Upper lobe of left lung (tissue), 4 donors: Measurements from ENCODE around the gene CRKL.

Experiments used
- POLR2A ChIP-seq, 4 donors: fragments of 450-650 bp; IDR thresholded peaks; one replicate each; pipeline ENCODE4 v1.5.1; 2016 to 2017; ENCODE audit warnings: antibody characterized with exemption in 4 of 4, mild to moderate bottlenecking in 2 of 4
- TF ChIP-seq, protein P1 (sequence below), 6 experiments: fragments of 450-650 bp in 4 of 6; fragments of 200-600 bp in 2 of 6; sonication (generic) in 2 of 6; IDR thresholded peaks; one replicate each; pipeline ENCODE4 v1.5.1; 2016 to 2019; ENCODE audit warnings: antibody characterized with exemption in 6 of 6

GRCh38 chr22:20993304-20994127 is 76.3 kb downstream of the CRKL start:
- TF ChIP-seq, protein P1, sequence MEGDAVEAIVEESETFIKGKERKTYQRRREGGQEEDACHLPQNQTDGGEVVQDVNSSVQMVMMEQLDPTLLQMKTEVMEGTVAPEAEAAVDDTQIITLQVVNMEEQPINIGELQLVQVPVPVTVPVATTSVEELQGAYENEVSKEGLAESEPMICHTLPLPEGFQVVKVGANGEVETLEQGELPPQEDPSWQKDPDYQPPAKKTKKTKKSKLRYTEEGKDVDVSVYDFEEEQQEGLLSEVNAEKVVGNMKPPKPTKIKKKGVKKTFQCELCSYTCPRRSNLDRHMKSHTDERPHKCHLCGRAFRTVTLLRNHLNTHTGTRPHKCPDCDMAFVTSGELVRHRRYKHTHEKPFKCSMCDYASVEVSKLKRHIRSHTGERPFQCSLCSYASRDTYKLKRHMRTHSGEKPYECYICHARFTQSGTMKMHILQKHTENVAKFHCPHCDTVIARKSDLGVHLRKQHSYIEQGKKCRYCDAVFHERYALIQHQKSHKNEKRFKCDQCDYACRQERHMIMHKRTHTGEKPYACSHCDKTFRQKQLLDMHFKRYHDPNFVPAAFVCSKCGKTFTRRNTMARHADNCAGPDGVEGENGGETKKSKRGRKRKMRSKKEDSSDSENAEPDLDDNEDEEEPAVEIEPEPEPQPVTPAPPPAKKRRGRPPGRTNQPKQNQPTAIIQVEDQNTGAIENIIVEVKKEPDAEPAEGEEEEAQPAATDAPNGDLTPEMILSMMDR (IDR thresholded peaks at IDR 0.05): no peak
- no peak for TF ChIP-seq POLR2A (IDR thresholded peaks at IDR 0.05)
